CD8-positive, alpha-beta memory T cell (primary cell): ENCODE measurements around the gene KCNMA1. TPM values are rescaled to one million over a fixed set of nuclear protein-coding genes. Genes with fewer than 3 reads are reported as not detected.
A peak's percentile ranks its signal among the peaks of the same experiment; 100 is the strongest.

ENCODE experiments used
- CTCF ChIA-PET: fragments of 350-600 bp; sonication (Branson Sonifier 250); formaldehyde crosslinking; loops from one replicate; lab custom pipeline; 2021; ENCODE audit warnings: antibody characterized with exemption; lab: Charles Lee
- POLR2A ChIA-PET: fragments of 350-600 bp; sonication (Branson Sonifier 250); formaldehyde crosslinking; loops from one replicate; lab custom pipeline; 2021; ENCODE audit warnings: antibody characterized with exemption; lab: Charles Lee
- DNase-seq, 5 donors: peaks; one replicate each; pipeline versions ENCODE4 v3.0.0 to v3.0.0-alpha.2; 2020 to 2022; ENCODE audit warnings: mixed read lengths in 1 of 5
- H3K27ac ChIP-seq: one replicate; pipeline ENCODE4 v1.7.0; 2013; ENCODE audit warnings: low read depth, mild to moderate bottlenecking, low read length, moderate library complexity
- H3K27me3 ChIP-seq: 2 replicates; pipeline ENCODE4 v1.7.0; 2013; ENCODE audit warnings: low read length, mild to moderate bottlenecking; ENCODE audit not compliant: insufficient read depth, poor library complexity, severe bottlenecking
- H3K36me3 ChIP-seq: 2 replicates; pipeline ENCODE4 v1.7.0; 2013; ENCODE audit warnings: mild to moderate bottlenecking, low read length, moderate library complexity; ENCODE audit not compliant: insufficient read depth
- H3K4me1 ChIP-seq: 2 replicates; pipeline ENCODE4 v1.7.0; 2013; ENCODE audit warnings: mild to moderate bottlenecking, low read length, moderate library complexity; ENCODE audit not compliant: insufficient read depth
- H3K4me3 ChIP-seq: 2 replicates; pipeline ENCODE4 v1.7.0; 2013; ENCODE audit warnings: mild to moderate bottlenecking, low read length
- H3K9me3 ChIP-seq: 2 replicates; pipeline ENCODE4 v1.7.0; 2013; ENCODE audit warnings: mild to moderate bottlenecking, low read length
- H3K27ac Mint-ChIP-seq, 8 donors: one replicate each; pipeline ENCODE4 v1.8.0; 2020 to 2021; ENCODE audit warnings: mixed read lengths in 8 of 8, mild to moderate bottlenecking in 6 of 8, inconsistent platforms in 3 of 8, moderate library complexity in 3 of 8
- H3K27me3 Mint-ChIP-seq, 2 donors: one replicate each; pipeline ENCODE4 v1.8.0; 2020 to 2021; ENCODE audit warnings: mixed read lengths in 2 of 2, mild to moderate bottlenecking in 1 of 2, moderate library complexity in 1 of 2
- H3K36me3 Mint-ChIP-seq, 3 donors: one replicate each; pipeline ENCODE4 v1.8.0; 2020 to 2021; ENCODE audit warnings: mixed read lengths in 3 of 3, inconsistent platforms in 1 of 3, mild to moderate bottlenecking in 1 of 3
- H3K4me1 Mint-ChIP-seq, 3 donors: one replicate each; pipeline ENCODE4 v1.8.0; 2020 to 2021; ENCODE audit warnings: mixed read lengths in 3 of 3, inconsistent platforms in 1 of 3, mild to moderate bottlenecking in 1 of 3
- H3K4me3 Mint-ChIP-seq, 7 donors: one replicate each; pipeline ENCODE4 v1.8.0; 2020 to 2021; ENCODE audit warnings: mixed read lengths in 7 of 7, mild to moderate bottlenecking in 6 of 7, moderate library complexity in 4 of 7, inconsistent platforms in 2 of 7
- H3K9me3 Mint-ChIP-seq, 5 donors: one replicate each; pipeline ENCODE4 v1.8.0; 2020 to 2022; ENCODE audit warnings: mixed read lengths in 5 of 5, mild to moderate bottlenecking in 3 of 5, moderate library complexity in 2 of 5, inconsistent platforms in 1 of 5
- polyA plus RNA-seq: library from polyadenylated mRNA; unstranded; fragments of 300-500 nt; fragmentation: Illumina TruSeq; gene quantifications from one replicate; pipeline ENCODE4 v1.2.3, GENCODE V29; 2021
- total RNA-seq, 2 experiments: library from RNA; stranded (reverse); gene quantifications; one replicate each; pipeline ENCODE4 v1.2.3, GENCODE V29; 2021

The KCNMA1 gene
- total and polyA plus RNA-seq, 3 experiments from 2014 or later = 0.20 to 0.31 TPM; not detected in 1

GRCh38 chr10:77041636-77042258 lies 595.9 kb downstream of the KCNMA1 start:
- ChIA-PET CTCF (no interaction called here), POLR2A (interaction anchor here (0.5 kb wide), 1 partner anchor 1033 kb away, joined by 3 read pairs; no protein-coding TSS in a partner anchor)
- H3K27me3 ChIP-seq = no peaks in the 10 kb centered on the region
- Mint-ChIP-seq H3K27ac (peak overlapping the region in 6 of 8 donors; percentile 1 to 88 (median 29)), H3K27me3 (peaks cover 4 to 8% of the 10 kb centered on the region in 2 donors), H3K4me3 (peak overlapping the region in 6 of 7 donors; percentile 11 to 38 (median 32)), H3K9me3 (peaks cover 0 to 2% (median 0%) of the 10 kb centered on the region in 5 donors), H3K36me3 (no peaks in the 10 kb centered on the region), H3K4me1 (peaks cover 8 to 10% (median 9%) of the 10 kb centered on the region in 3 donors)
- H3K4me1 ChIP-seq = peaks cover 13% of the 10 kb centered on the region
- DNase-seq = peak in 1 of 5 donors; percentile 30
- no peaks in the 10 kb centered on the region for H3K9me3 ChIP-seq
- no peak overlapping the region for H3K4me3 ChIP-seq
- H3K36me3 ChIP-seq = no peaks in the 10 kb centered on the region
- H3K27ac ChIP-seq = no peak overlapping the region

- no peak for DNase-seq
- H3K27me3 Mint-ChIP-seq = peaks cover 0 to 2% of the 10 kb centered on the region in 2 donors
- H3K27me3 ChIP-seq = no peaks in the 10 kb centered on the region
- H3K27ac ChIP-seq = no peak overlapping the region
- no peak overlapping the region for H3K4me3 ChIP-seq
- H3K36me3 ChIP-seq = no peaks in the 10 kb centered on the region
- no peaks in the 10 kb centered on the region for H3K36me3 Mint-ChIP-seq
- ChIA-PET POLR2A (no interaction called here), CTCF (no interaction called here)
- no peaks in the 10 kb centered on the region for H3K9me3 Mint-ChIP-seq
- peaks cover 13% of the 10 kb centered on the region for H3K4me1 ChIP-seq
- no peaks in the 10 kb centered on the region for H3K9me3 ChIP-seq
- peaks cover 8 to 10% (median 9%) of the 10 kb centered on the region in 3 donors for H3K4me1 Mint-ChIP-seq
- H3K27ac Mint-ChIP-seq = no peak overlapping the region
- H3K4me3 Mint-ChIP-seq = no peak overlapping the region
These were observed 599.2 kb downstream of the KCNMA1 start for GRCh38 chr10:77038407-77038806.

DNA sequence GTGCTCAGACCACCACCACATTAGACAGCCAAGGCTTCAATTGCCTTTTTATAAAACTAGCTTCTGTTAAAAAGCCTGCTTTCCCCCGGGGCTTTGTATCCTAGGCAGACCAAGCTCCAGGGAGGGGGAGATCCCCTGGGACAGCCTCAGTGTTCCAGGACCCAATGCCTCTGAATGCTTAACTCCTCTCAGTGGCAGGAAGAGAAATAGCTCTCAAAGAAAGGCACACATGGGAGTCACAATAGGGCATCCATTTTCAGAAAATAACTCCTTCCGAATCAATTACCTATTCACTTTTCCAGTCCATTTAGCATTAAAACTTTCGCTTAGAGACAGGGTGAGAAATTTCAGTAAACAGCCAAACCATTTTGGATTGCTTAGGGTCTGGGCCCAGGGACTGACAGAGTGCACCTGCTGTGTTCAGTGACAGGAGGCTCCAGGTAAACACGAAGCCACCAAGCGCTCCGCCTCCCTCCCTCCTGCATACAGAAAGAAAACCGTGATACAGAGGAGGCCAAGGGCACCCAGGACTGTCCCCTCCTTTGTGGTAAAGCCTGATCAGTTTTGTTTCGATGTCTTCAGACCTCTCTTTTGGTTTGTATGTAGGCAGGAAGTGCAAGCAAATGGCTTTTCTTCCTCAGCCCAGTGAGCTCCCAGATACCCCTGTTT lies 599.7 kb downstream of the KCNMA1 start:
- H3K27ac ChIP-seq = no peak overlapping the region
- no peak for DNase-seq
- no peak overlapping the region for H3K4me3 ChIP-seq
- Mint-ChIP-seq H3K4me1 (peaks cover 8 to 10% (median 9%) of the 10 kb centered on the region in 3 donors), H3K27ac (peak overlapping the region in 1 of 8 donors; percentile 26), H3K9me3 (no peaks in the 10 kb centered on the region), H3K27me3 (peaks cover 0 to 2% of the 10 kb centered on the region in 2 donors), H3K4me3 (no peak overlapping the region), H3K36me3 (no peaks in the 10 kb centered on the region)
- no peaks in the 10 kb centered on the region for H3K27me3 ChIP-seq
- POLR2A ChIA-PET = no interaction called here
- H3K36me3 ChIP-seq = no peaks in the 10 kb centered on the region
- no peaks in the 10 kb centered on the region for H3K9me3 ChIP-seq
- H3K4me1 ChIP-seq = peaks cover 13% of the 10 kb centered on the region
- CTCF ChIA-PET = no interaction called here

DNA sequence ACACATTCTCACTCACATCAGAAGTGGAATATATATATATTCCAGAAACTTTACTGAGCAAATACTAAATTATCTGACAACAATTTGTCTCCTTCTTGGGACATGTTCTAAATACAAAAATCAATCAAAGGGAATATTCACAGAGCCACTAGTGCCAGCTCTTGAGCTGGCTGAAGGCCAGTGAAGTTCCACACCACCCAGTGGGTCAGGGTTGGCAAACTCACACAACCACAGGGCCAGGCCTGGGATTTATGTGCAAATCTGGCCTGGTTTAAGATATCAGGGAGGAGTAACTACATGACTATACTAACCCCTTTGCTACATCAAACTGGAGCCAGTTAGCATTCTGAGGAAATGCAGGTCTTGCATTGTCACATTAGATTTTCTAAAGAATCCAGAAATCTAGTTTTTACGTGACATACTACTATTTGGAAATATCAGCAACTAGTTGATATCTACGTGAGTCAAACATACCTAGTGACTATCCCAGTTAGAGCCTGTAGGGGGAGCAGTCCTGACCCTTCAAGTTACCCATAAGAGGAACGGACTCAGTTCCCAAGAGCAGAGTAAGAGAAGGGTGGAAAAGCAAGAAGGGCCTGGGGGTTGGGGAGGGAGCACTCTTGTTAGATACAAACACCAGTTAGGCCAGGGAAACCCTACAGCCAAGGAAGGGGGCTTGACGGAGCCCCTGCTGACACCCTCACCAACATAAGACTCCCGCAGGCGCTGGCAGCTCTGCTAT lies 600.4 kb downstream of the KCNMA1 start:
- Mint-ChIP-seq H3K27me3 (peaks cover 0 to 2% of the 10 kb centered on the region in 2 donors), H3K27ac (no peak overlapping the region), H3K36me3 (no peaks in the 10 kb centered on the region), H3K4me1 (peaks cover 8% of the 10 kb centered on the region in 3 donors), H3K4me3 (no peak overlapping the region), H3K9me3 (no peaks in the 10 kb centered on the region)
- no peak for DNase-seq
- Histone ChIP-seq H3K27ac (no peak overlapping the region), H3K27me3 (no peaks in the 10 kb centered on the region), H3K4me1 (peaks cover 9% of the 10 kb centered on the region), H3K4me3 (no peak overlapping the region), H3K36me3 (no peaks in the 10 kb centered on the region), H3K9me3 (no peaks in the 10 kb centered on the region)
- ChIA-PET POLR2A (no interaction called here), CTCF (no interaction called here)

DNA sequence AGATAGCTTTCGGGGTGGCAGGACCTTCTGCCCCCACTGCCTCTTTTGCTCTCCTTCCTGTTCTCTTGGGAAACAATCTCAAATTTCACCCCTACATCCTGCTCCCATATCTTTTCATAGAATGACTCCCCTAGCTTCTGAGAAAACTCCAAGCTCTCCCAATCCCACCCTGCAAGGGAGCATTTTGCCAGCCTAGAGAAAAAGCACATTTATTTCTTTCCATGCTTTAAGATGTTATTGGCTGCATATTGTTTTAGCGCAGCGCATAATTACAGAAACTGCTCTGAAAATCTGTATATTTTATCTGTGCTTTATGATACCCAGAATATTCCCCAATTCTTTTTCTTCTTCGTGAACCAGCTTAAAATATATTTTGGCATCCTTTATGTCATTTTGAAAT lies 601.3 kb downstream of the KCNMA1 start:
- Histone ChIP-seq H3K27ac (no peak overlapping the region), H3K4me3 (no peak overlapping the region), H3K9me3 (no peaks in the 10 kb centered on the region), H3K36me3 (no peaks in the 10 kb centered on the region), H3K27me3 (no peaks in the 10 kb centered on the region), H3K4me1 (no peaks in the 10 kb centered on the region)
- ChIA-PET POLR2A (no interaction called here), CTCF (no interaction called here)
- Mint-ChIP-seq H3K9me3 (no peaks in the 10 kb centered on the region), H3K27me3 (peaks cover 0 to 2% of the 10 kb centered on the region in 2 donors), H3K27ac (peak overlapping the region in 1 of 8 donors; percentile 52), H3K36me3 (no peaks in the 10 kb centered on the region), H3K4me3 (no peak overlapping the region), H3K4me1 (no peaks in the 10 kb centered on the region)
- no peak for DNase-seq

GRCh38 chr10:77034795-77035194 lies 602.8 kb downstream of the KCNMA1 start:
- Histone ChIP-seq H3K4me3 (no peak overlapping the region), H3K9me3 (no peaks in the 10 kb centered on the region), H3K36me3 (no peaks in the 10 kb centered on the region), H3K27me3 (no peaks in the 10 kb centered on the region), H3K27ac (no peak overlapping the region), H3K4me1 (no peaks in the 10 kb centered on the region)
- no peak overlapping the region for H3K4me3 Mint-ChIP-seq
- ChIA-PET CTCF (interaction anchor here (0.6 kb wide), 1 partner anchor 213 kb away, joined by 3 read pairs; no protein-coding TSS in a partner anchor), POLR2A (no interaction called here)
- no peaks in the 10 kb centered on the region for H3K27me3 Mint-ChIP-seq
- no peaks in the 10 kb centered on the region for H3K4me1 Mint-ChIP-seq
- H3K27ac Mint-ChIP-seq = no peak overlapping the region
- H3K36me3 Mint-ChIP-seq = no peaks in the 10 kb centered on the region
- no peak for DNase-seq
- H3K9me3 Mint-ChIP-seq = no peaks in the 10 kb centered on the region

- Mint-ChIP-seq H3K27ac (no peak overlapping the region), H3K9me3 (no peaks in the 10 kb centered on the region)
- no peaks in the 10 kb centered on the region for H3K9me3 ChIP-seq
These were observed 603.4 kb downstream of the KCNMA1 start for GRCh38 chr10:77034240-77034639.

DNA sequence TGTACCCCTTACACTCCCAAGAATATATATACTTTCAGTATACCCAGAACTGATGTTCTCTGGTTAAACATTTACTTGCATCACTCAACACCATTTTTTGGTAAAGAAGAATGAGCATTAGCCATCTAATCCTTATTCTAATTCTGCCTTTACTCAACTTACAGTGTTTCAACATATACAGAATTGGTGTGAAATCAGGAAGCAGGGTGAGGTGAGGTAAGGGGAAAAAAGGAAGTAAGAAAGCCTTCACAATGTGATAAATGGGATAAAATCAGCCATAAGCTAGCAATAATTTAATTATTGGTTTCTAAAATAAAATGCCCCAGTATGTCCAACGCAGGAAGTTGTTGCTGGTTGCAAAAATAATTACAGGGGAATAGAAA lies 605.4 kb downstream of the KCNMA1 start:
- H3K4me1 Mint-ChIP-seq = no peaks in the 10 kb centered on the region
- peaks cover 0 to 2% (median 0%) of the 10 kb centered on the region in 5 donors for H3K9me3 Mint-ChIP-seq
- no peak overlapping the region for H3K4me3 Mint-ChIP-seq
- no peaks in the 10 kb centered on the region for H3K9me3 ChIP-seq
- no peaks in the 10 kb centered on the region for H3K4me1 ChIP-seq
- H3K27ac Mint-ChIP-seq = no peak overlapping the region
- no peaks in the 10 kb centered on the region for H3K36me3 ChIP-seq
- no peaks in the 10 kb centered on the region for H3K27me3 ChIP-seq
- H3K4me3 ChIP-seq = no peak overlapping the region
- no peaks in the 10 kb centered on the region for H3K36me3 Mint-ChIP-seq
- peaks cover 0 to 5% of the 10 kb centered on the region in 2 donors for H3K27me3 Mint-ChIP-seq
- ChIA-PET CTCF (no interaction called here), POLR2A (no interaction called here)
- DNase-seq = no peak
- no peak overlapping the region for H3K27ac ChIP-seq

More at GRCh38 chr10:77034240-77034639, 603.4 kb downstream of the KCNMA1 start:
- Histone ChIP-seq H3K36me3 (no peaks in the 10 kb centered on the region), H3K27ac (no peak overlapping the region), H3K27me3 (no peaks in the 10 kb centered on the region), H3K4me1 (no peaks in the 10 kb centered on the region), H3K4me3 (no peak overlapping the region)
- H3K4me1 Mint-ChIP-seq = no peaks in the 10 kb centered on the region
- no peaks in the 10 kb centered on the region for H3K27me3 Mint-ChIP-seq
- H3K36me3 Mint-ChIP-seq = no peaks in the 10 kb centered on the region
- POLR2A ChIA-PET = no interaction called here
- no peak overlapping the region for H3K4me3 Mint-ChIP-seq
- no peak for DNase-seq
- CTCF ChIA-PET = no interaction called here
